Measurements from ENCODE around the gene SGSH.

Gene SGSH

DNA sequence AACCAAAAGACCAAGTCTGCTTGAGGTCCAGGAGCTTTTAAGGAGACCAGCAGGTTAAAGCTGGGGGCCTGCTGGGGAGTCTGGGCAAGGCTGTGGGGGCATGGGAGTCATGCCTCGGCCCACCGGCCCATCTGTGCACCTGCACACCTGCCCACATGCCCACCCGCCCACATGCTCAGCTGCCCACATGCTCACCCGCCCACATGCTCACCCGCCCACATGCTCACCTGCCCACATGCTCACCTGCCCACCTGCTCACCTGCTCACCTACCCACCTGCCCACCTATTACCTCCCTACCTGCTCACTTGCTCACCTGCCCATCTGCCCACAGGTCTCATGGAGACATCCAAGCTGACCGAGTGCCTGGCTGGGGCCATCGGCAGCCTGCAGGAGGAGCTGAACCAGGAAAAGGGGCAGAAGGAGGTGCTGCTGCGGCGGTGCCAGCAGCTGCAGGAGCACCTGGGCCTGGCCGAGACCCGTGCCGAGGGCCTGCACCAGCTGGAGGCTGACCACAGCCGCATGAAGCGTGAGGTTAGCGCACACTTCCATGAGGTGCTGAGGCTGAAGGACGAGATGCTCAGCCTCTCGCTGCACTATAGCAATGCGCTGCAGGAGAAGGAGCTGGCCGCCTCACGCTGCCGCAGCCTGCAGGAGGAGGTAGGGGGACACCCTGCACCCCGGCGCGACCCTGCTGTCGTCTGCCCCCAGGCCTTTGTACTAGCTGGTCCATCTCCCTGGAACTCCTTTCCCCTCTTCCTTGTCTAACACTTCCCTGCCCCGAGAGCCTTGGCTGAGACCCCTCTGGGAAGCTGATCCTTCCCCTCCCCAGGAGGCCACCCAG lies 36.3 kb downstream of the SGSH start:
- DNase-seq (ENCODE audit: low spot score) = no peak

DNA sequence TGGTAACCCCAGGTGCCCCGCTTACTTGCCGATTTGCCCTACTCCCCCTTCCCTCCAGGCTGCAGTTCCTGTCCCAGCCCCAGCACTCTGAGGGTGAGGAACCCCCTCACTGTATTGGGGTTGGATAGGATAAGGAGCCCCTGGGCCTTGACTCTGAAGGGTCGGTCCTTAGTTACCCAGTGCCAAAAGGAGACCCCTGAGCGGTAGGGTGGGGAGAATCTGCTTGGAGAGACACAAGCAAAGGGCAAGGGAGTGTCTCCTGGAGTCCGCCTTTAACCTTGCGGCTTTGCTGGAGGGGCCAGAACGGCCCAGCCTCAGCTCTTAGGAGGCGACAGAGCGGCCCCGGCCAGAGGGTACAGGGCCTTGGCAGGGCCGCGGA lies 37.3 kb downstream of the SGSH start:
- DNase-seq (ENCODE audit: low spot score) = no peak

DNA sequence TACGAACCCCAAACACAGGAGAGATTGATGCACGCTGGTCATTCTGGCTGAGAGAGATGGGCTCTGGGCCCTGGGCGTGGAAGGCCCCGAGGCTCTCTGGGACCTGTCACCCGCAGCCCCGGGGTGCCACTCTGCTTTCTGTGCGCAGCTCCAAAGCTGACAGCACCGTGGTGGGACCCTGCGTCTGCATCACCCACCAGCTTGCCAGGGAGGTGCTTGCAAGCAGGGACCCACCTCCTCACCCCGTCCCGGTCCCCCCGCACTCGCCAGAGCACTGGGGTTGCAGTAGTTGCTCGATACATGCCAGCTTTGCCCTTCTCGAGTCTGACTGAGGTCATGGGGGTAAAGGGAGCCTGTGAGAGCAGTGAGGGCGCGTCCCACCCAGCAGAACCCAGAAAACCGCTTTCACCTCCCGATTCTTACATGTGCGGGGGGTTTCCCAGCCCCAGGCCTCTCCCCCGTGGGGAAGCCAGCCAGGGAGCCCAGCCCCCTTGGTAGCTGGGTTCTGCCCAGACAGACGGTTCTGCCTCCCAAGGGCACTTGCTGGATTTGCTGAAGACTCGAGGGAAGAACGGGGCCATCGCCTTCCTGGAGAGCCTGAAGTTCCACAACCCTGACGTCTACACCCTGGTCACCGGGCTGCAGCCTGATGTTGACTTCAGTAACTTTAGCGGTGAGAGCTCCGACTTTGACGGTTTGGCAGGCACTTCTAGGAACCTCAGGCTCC lies 37.9 kb downstream of the SGSH start:
- no peak for DNase-seq (ENCODE audit: low spot score)

DNA sequence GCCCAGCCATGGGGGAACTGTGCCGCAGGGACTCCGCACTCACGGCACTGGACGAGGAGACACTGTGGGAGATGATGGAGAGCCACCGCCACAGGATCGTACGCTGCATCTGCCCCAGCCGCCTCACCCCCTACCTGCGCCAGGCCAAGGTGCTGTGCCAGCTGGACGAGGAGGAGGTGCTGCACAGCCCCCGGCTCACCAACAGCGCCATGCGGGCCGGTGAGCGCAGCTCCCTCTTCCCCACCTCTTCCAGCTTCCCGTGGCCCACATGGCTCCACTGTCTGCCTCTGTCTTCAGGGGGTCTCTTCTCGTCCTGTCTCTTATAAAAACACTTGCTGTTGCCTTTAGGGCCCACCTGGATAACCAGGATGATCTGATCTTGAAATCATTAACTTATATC lies 38.7 kb downstream of the SGSH start:
- DNase-seq (ENCODE audit: low spot score) = no peak

GRCh38 chr17:80180192-80180591 lies 39.9 kb downstream of the SGSH start:
- no peak for DNase-seq (ENCODE audit: low spot score)

DNA sequence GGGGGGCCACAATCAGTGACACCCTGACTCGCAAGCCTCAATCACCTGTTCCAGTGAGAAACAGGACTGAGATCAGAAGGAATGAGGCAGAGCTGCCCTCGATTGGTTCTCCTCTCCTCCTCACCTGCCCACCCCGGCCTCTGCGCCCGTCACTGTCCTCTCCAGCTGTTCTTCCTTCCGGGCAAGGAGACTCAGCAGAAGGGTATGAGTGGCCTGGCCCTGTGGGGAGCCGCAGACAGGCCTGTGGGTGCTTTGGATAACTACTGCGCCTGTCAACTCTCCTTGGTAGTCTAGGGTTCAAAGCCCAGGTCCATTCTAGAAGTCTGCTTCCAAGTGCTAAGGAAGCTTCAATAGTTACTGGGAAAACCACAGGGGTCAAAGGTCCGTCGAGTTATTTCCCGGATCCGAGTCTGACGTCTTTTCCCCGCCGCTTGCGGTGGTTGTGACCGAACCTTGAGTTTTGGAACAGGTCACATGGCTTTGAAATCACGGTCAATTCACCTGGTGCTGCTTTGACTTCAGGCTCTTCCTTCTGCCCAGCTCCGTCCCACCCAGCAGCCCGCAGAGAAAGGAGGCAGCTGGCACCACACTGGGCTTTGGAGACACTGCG lies 42.0 kb downstream of the SGSH start:
- no peak for DNase-seq (ENCODE audit: low spot score)

- no peak for DNase-seq (ENCODE audit: low spot score)
Measured at GRCh38 chr17:80176757-80177156, 43.4 kb downstream of the SGSH start.

- DNase-seq (ENCODE audit: low spot score) = no peak
Measured at GRCh38 chr17:80173916-80174315, 46.2 kb downstream of the SGSH start.

DNA sequence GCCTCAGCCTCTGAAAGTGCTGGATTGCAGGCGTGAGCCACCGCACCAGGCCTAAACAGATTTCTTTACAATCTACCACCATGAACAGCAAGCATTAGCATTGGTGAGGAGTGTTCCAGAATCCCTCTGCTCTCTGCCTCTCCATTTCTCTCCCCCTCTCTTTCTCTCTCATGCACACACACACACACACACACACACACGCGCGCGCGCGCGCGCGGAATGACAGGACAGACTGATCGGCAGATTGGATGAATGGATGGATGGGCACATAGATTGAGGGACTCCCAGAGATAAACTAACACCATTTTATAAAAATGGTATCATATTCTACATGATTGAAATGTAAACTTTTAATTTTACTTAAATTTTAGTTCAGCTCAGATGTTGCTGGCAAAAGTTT lies 47.0 kb downstream of the SGSH start:
- no peak for DNase-seq (ENCODE audit: low spot score)

DNA sequence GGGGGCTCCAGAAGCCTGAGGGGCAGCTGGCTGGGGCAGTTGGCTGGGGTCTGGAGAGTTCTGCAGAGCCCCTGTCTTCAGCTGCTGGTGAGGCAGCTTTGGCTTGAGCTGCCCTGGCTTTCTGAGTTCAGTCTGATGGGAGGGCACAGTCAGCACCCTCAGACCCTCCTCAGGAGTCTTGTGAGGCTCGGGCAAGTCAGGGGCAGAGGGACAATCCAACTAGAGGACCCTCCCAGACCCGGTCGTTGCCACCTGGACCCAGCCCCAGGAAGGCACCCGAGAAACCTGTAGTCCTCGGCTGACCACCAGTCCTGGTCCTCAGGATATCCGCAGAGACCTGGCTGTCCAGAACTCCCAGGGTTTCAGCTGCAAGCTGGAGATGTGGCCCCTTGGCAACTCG lies 48.5 kb downstream of the SGSH start:
- no peak for DNase-seq (ENCODE audit: low spot score)

DNA sequence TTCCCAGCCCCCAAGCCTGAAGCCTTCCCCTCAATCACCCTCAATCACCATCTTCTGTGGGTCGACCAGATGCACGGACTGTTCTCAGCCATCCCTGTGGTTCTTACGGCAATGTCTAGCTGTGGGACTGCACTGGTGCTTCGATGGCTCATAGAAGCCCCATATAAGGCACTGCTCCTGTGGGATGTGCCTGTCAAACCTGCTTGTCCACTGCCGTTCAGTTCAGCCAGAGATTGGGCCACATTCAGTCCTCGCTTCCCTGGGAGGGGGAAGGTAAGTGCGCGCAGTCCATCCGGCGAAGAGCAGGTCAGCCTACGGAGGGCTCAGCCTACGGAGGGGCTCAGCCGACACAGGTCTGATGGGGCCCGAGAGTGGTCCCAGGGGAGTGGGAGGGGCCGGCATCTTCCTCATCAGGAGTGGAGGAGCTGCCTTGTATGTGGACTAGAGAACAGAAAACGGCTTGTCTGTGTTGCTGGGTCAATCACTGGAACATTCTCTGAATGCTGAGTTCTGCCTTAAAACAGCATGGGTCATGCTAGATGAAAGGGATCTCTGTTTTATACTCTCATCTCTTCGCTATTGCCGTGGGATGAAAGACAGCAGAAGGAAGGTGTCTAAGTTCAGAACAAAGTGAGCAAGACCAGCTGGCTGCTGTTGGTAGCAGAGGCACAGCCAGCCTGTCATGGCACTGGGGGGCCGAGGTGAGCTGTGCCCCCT lies 50.2 kb downstream of the SGSH start, which contains the start of gene CARD14:
CARD14 (plus strand) TSS at position 247 of the 717 bp plus-strand sequence. CDS start 11,409 bp downstream, outside the sequence.
- DNase-seq (ENCODE audit: low spot score) = no peak

DNA sequence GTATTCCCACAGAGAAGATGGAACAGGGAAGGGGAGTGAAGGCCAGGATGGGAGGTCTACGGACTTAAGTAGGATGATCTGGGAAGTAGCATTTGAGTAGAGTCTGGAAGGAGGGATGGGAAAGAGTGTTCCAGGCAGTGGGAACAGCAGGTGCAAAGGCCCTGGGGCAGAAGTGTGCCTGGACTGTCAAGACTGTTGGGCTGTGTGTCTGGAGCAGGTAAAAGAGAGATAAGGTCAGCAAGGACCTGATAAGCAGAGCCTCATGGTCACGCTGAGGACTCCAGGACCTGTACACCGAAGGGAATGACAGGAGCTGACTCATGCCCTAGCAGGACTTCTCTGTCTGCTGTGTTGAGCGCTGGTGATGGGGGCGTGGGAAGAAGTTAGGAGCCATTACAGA lies 51.0 kb downstream of the SGSH start:
- DNase-seq (ENCODE audit: low spot score) = no peak

GRCh38 chr17:80168371-80168770 lies 51.8 kb downstream of the SGSH start:
- DNase-seq (ENCODE audit: low spot score) = no peak

DNA sequence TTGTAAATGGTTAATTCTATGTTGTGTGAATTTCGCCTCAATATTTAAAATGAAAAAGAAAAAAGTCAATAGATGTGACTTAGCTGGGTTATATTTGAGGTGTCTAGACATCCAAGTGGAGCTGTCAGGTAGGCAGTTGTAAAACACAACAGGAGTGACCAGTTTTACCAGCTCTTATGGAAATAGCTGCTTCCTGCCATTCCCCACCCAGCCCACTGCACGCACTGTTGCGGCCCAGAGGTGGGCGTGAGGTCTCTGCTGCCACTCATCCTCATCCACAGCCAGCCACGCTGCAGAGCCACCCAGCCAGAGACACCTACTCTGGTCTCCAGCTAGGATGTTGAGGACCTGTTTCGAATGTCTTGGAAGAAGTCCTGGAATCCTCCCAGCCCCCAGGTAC lies 53.7 kb downstream of the SGSH start:
- DNase-seq (ENCODE audit: low spot score) = no peak

DNA sequence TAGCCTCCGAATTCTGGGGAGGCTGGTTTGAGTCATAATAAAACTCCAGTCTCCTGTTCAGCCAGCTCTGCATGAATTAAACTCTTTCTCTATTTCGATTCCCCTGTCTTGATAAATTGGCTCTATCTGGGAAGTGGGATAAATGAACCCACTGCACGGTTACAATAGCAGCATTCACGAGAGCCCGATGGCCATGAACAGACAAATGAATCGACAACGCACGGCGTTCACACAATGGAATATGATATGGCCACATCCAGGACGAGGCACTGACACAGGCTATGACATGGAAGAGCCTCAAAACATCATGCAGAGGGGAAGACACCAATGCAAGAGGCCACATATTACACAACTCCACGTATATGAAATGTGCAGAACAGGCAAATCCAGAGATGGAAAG lies 55.9 kb downstream of the SGSH start:
- DNase-seq (ENCODE audit: low spot score) = no peak

- no peak for DNase-seq (ENCODE audit: low spot score)
Measured at GRCh38 chr17:80163336-80163735, 56.8 kb downstream of the SGSH start.

DNA sequence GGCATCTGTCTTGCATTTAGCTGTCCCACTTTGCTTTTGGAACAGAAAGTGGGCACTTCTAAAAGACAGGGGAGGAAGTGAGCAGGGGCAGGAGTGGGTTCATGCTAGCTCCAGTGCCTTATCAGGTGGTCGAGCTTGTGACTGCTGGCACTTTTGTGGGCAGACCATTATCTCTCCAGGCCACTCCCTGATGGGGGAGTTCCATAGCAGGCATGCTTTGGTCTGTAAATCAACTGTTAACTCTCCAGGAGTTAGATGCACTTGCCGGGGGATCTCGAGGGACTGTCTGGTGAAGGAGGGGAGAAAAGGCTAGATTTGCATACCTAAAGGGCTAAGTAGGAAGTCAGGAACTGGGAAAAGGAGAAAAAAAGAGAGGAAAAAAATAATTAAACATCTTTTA lies 59.6 kb downstream of the SGSH start:
- DNase-seq (ENCODE audit: low spot score) = no peak

Measured in left forelimb (tissue), 1 donor.